Erythroblast (primary cell): ENCODE results near the gene SEC61A2.

ENCODE experiments used
- GATA1 ChIP-seq: IDR thresholded peaks from 2 replicates; pipeline ENCODE4 v1.6.1; 2011; ENCODE audit warnings: low read depth, mild to moderate bottlenecking, control low read depth, low read length, moderate library complexity
- POLR2A ChIP-seq: IDR thresholded peaks from 2 replicates; pipeline ENCODE4 v1.6.1; 2011; ENCODE audit warnings: mild to moderate bottlenecking, low read length

DNA sequence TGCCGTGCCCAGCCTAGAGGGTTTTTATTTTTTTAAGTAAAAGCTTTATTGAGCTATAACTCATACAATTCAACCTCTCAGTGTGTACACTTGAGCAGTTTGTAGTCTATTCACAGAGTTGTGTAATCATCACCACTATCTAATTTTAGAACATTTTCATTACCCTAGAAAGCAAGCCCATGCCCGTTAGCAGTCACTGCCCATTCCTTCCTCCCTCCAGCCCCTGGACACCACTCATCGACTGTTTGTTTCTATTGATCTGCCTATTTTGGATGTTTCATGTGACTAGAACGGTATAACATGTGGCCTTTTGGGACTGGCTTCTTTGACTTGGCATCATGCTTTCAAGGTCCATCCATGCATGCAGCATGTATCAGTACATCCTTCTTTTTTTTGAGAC, 25.7 kb upstream of the SEC61A2 start:
- TF ChIP-seq POLR2A: no peak
- TF ChIP-seq GATA1: no peak
